ENCODE measurements around the gene KLK4.

The KLK4 gene

DNA sequence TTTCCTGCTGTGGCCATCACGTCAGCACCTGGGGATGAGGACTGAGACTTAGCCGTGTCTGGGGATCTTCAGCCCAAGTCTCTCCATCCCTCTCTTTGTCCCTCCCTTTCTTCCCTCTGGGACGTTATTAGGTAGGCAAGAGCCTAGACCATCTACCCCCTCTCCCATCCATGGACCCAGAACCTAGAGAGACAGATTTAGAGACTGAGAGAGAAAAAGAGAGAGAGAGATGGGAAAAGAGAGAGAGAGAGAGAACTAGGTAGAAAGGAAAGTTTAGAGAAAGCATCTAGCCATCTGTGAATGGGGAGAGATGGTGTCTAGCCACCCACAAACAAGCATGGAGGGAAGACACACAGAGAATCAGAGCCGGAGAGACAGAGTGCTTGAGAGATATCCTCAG is 473 bp downstream of the KLK4 start:
- TF ChIP-seq, protein P1, sequence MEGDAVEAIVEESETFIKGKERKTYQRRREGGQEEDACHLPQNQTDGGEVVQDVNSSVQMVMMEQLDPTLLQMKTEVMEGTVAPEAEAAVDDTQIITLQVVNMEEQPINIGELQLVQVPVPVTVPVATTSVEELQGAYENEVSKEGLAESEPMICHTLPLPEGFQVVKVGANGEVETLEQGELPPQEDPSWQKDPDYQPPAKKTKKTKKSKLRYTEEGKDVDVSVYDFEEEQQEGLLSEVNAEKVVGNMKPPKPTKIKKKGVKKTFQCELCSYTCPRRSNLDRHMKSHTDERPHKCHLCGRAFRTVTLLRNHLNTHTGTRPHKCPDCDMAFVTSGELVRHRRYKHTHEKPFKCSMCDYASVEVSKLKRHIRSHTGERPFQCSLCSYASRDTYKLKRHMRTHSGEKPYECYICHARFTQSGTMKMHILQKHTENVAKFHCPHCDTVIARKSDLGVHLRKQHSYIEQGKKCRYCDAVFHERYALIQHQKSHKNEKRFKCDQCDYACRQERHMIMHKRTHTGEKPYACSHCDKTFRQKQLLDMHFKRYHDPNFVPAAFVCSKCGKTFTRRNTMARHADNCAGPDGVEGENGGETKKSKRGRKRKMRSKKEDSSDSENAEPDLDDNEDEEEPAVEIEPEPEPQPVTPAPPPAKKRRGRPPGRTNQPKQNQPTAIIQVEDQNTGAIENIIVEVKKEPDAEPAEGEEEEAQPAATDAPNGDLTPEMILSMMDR (IDR thresholded peaks at IDR 0.05; ENCODE audit: low read depth, low read length): no peak
- Histone ChIP-seq H3K36me3 (no peaks in the 10 kb centered on the region), H3K4me1 (no peaks in the 10 kb centered on the region), H3K4me3 (ENCODE audit: low read depth, low read length) (no peak overlapping the region), H3K9me3 (no peaks in the 10 kb centered on the region), H3K27me3 (peaks cover 20% of the 10 kb centered on the region)
- no peak for DNase-seq

DNA sequence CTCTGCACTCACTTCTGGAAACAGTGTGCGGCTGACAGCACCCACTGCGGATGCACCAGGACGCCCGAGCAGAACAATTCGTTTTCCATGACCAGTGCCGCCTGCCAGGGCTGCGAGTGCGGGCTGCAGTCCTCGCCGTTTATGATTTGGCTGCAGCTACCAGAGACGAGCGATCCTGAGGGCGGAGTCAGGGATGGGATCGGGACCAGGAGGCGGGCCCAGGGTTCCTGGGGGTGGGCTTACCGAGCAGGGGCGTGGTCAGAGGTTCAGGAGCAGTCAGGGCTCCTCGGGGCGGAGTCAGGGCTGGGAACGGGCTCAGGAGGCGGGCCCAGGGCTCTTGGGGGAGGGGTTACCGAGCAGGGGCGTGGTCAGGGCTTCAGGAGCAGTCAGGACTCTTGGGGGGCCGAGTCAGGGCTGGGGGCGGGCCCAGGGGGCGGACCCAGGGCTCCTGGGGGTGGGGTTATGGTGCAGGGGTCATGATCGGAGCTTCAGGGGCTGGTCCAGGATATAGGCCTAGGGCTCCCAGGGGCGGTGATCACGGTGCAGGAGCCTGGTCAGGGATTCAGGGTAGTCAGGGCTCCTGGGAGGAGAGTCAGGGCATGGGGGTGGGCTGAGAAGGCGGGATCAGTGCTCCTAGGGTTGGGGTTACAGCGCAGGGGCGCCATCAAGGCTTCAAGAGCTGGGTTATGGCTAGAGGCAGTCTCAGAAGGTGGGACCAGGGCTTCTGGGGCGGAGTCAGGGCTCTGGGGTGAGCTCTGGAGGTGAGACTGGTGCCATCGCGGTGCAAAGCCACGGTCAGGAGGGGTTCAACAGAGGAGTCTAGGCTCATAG is 1.7 kb downstream of the KLK4 start:
- H3K27me3 ChIP-seq: peaks cover 20% of the 10 kb centered on the region
- no peaks in the 10 kb centered on the region for H3K4me1 ChIP-seq
- H3K36me3 ChIP-seq: no peaks in the 10 kb centered on the region
- no peaks in the 10 kb centered on the region for H3K9me3 ChIP-seq
- peak; percentile 98 for DNase-seq
- TF ChIP-seq, protein P1 (IDR thresholded peaks at IDR 0.05; ENCODE audit: low read depth, low read length): no peak
- peak overlapping the region; percentile 32 for H3K4me3 ChIP-seq (ENCODE audit: low read depth, low read length)

DNA sequence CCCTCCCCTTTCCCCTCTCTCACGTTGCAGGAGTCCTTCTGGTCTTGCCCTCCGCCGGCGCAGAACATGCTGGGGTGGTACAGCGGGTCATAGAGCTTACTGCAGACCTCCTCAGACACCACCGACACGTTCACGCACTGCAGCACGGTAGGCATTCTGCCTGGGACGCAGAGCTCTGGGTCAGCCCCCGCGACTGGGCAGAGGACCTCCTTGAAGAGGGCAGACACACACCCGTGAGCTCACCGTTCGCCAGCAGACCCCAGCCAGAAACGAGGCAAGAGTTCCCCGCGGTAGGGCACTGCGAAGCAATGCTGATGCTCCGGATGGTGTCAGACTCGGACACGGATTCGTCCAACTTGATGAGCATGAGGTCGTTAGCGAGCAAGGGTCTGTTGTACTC is 2.9 kb downstream of the KLK4 start:
- no peaks in the 10 kb centered on the region for H3K4me1 ChIP-seq
- peaks cover 20% of the 10 kb centered on the region for H3K27me3 ChIP-seq
- TF ChIP-seq, protein P1 (IDR thresholded peaks at IDR 0.05; ENCODE audit: low read depth, low read length): no peak
- no peaks in the 10 kb centered on the region for H3K9me3 ChIP-seq
- no peak overlapping the region for H3K4me3 ChIP-seq (ENCODE audit: low read depth, low read length)
- no peak for DNase-seq
- H3K36me3 ChIP-seq: no peaks in the 10 kb centered on the region

DNA sequence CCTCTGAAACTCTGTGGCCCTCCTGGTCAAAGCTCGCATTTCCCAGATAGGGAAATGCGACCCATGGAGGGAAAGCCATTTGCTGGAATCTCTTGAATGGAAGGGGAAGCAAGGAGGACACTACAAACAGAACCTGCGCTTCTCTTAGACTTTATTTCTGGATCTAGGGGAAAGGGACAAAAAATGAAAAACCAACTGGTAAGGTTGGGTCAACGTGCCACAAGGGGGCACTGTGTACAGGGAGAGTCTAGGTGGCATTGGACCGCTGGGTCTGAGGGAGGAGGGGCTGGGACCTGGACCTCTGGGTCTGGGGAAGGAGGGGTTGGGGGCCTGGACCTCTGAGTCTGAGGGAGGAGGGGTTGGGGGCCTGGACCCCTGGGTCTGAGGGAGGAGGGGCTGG is 5.0 kb downstream of the KLK4 start:
- TF ChIP-seq, protein P1 (IDR thresholded peaks at IDR 0.05; ENCODE audit: low read depth, low read length): peak; percentile 70

DNA sequence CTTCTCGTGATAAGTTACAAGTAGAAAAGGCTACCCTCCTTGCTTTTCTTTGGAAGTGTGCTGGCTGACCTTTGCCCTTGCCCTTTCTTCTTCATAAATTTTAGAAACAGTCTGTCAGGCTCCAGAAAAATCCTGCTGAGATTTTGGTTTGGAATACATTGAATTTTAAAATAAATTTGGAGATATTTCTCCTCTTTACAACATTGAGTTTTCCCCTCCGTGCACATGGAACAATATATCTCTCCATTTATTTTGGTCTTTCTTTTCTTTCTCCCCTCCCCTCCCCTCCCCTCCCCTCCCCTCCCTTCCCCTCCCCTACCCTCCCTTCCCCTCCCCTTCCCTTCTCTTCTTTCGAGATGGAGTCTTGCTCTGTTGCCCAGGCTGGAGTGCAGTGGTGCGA is 8.6 kb downstream of the KLK4 start:
- no peaks in the 10 kb centered on the region for H3K9me3 ChIP-seq
- H3K36me3 ChIP-seq: no peaks in the 10 kb centered on the region
- no peak overlapping the region for H3K4me3 ChIP-seq (ENCODE audit: low read depth, low read length)
- H3K27me3 ChIP-seq: no peaks in the 10 kb centered on the region
- TF ChIP-seq, protein P1 (IDR thresholded peaks at IDR 0.05; ENCODE audit: low read depth, low read length): no peak
- no peaks in the 10 kb centered on the region for H3K4me1 ChIP-seq
- no peak for DNase-seq

More for the DNA sequence above, 5.0 kb downstream of the KLK4 start:
- DNase-seq: peak; percentile 68
- no peaks in the 10 kb centered on the region for H3K9me3 ChIP-seq
- peaks cover 3% of the 10 kb centered on the region for H3K27me3 ChIP-seq
- H3K4me3 ChIP-seq (ENCODE audit: low read depth, low read length): no peak overlapping the region
- H3K4me1 ChIP-seq: no peaks in the 10 kb centered on the region
- no peaks in the 10 kb centered on the region for H3K36me3 ChIP-seq

DNA sequence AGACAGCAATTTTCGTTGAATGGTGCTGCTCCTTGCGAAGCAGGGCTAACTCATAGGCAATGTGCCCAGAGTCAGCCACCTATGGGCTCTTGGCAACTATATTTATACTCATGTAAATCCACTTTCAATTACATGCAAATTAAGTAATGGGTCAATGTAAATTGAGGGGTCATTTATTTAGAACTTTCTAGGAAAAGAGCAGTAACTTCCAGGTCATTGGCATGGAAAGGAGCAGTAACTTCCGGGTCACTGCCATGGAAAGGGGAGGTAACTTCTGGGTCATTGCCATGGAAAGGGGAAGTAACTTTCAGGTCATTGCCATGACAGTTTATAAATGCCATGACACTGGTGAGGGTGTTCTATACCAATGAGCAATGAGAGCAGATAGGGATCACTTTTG is 11.6 kb downstream of the KLK4 start:
- H3K9me3 ChIP-seq: no peaks in the 10 kb centered on the region
- no peaks in the 10 kb centered on the region for H3K36me3 ChIP-seq
- H3K4me1 ChIP-seq: peaks cover 5% of the 10 kb centered on the region; the same call in 1 of the 2 replicates
- no peak for DNase-seq
- TF ChIP-seq, protein P1 (IDR thresholded peaks at IDR 0.05; ENCODE audit: low read depth, low read length): no peak
- H3K4me3 ChIP-seq (ENCODE audit: low read depth, low read length): no peak overlapping the region
- H3K27me3 ChIP-seq: no peaks in the 10 kb centered on the region
